Panc1 (cell line): Measurements from ENCODE around the gene PTPRA.

Experiments used
- CTCF ChIP-seq: fragments of 450-650 bp; IDR thresholded peaks from 2 replicates; pipeline ENCODE4 v1.5.1; 2017; ENCODE audit warnings: mild to moderate bottlenecking
- POLR2AphosphoS5 ChIP-seq: IDR thresholded peaks from 2 replicates; pipeline ENCODE4 v1.6.1; 2012; ENCODE audit warnings: mild to moderate bottlenecking, low read depth, low read length, moderate library complexity
- REST ChIP-seq, 2 experiments: IDR thresholded peaks; 2 replicates each; pipeline ENCODE4 v1.6.1; 2011 to 2012; ENCODE audit warnings: low read depth in 2 of 2, control low read depth in 1 of 2, low read length in 1 of 2, mild to moderate bottlenecking in 1 of 2, moderate library complexity in 1 of 2; ENCODE audit not compliant: insufficient read depth in 1 of 2

DNA sequence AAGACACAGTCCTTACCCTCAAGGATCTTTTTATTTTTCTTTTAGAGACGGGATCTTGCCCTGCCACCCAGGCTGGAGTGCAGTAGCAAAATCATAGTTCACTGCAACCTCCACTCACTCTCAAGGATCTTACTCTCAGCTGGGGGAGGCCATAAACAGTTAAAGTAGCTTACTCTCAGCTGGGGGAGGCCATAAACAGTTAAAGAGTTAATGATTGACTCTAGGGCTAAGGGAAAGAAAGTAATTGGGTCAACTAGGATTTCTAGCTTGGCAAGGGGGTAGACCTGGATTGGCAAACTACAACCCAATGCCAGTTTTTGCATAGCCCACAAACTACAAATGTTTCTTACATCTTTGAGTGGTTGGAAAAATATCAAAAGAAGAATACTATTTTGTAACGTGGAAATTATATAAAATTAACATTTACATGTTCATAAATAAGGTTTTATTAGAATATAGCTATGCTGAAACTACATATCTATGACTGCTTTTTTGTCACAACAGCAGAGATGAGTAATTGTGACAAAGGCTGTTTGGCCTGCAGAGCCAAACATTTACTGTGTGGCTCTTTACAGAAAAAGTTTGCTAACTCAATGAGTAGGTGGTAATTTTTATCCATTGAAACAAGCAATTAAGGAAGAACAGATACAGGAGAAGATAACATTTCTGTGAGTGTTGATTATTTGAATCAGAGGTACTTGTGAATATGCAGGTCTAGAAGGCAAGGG is 46.4 kb downstream of the PTPRA start:
- TF ChIP-seq CTCF, result no peak
- TF ChIP-seq REST (IDR thresholded peaks at IDR 0.05; ENCODE audit: insufficient read depth in 1 of 2, low read depth in 2 of 2, low read length in 1 of 2), result no peak
- TF ChIP-seq POLR2AphosphoS5, result no peak
